Omental fat pad (tissue), 4 donors: ENCODE measurements around the gene SPATA33. TPM values are rescaled to one million over a fixed set of nuclear protein-coding genes. Genes with fewer than 3 reads are reported as not detected.
A peak's percentile ranks its signal among the peaks of the same experiment; 100 is the strongest.

ENCODE experiments used
- ATAC-seq: fragments of 150-250 bp; one replicate; pipeline ENCODE4 v1.9.1; 2016; ENCODE audit warnings: mild to moderate bottlenecking, moderate library complexity; ENCODE audit not compliant: low FRiP score
- DNase-seq: peaks from one replicate; pipeline ENCODE4 v3.0.0-alpha.2; 2019; ENCODE audit warnings: low spot score
- total RNA-seq, 4 donors: library from RNA; depleted of rRNA; stranded (reverse); fragments of >200 nt; gene quantifications; one replicate each; pipeline ENCODE4 v1.1.0, GENCODE V29; 2016
- TF ChIP-seq, protein P1 (sequence below), 3 donors: fragments of 450-650 bp; IDR thresholded peaks; one replicate each; pipeline ENCODE4 v1.5.1; 2016 to 2017; ENCODE audit warnings: antibody characterized with exemption in 3 of 3, mild to moderate bottlenecking in 3 of 3, moderate library complexity in 2 of 3

Gene SPATA33
- total RNA-seq, 4 donors from 2014 or later: 1.8 to 7.1 (median 4.3) TPM

DNA sequence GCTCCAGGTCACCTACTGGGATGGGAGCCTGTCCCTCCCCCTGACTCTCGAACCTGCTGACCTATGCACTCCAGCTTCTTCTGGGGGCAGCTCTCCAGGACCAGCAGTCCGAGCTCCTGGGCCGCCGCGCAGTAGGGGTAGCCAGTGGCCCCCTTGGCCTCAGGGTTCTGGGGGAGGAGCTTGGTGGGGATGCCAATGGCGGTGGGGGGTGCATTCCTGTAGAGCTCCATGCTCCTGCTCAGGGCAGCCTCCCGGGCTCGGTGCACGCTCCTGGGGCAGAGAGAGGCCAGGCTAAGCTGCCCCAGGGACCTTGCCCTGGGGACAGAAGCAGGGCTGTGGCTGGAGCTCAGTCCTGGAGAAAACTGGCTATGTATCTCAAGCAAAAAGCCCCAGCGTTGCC is 51.5 kb downstream of the SPATA33 start:
- ATAC-seq: no peak
- DNase-seq: no peak
- TF ChIP-seq, protein P1, sequence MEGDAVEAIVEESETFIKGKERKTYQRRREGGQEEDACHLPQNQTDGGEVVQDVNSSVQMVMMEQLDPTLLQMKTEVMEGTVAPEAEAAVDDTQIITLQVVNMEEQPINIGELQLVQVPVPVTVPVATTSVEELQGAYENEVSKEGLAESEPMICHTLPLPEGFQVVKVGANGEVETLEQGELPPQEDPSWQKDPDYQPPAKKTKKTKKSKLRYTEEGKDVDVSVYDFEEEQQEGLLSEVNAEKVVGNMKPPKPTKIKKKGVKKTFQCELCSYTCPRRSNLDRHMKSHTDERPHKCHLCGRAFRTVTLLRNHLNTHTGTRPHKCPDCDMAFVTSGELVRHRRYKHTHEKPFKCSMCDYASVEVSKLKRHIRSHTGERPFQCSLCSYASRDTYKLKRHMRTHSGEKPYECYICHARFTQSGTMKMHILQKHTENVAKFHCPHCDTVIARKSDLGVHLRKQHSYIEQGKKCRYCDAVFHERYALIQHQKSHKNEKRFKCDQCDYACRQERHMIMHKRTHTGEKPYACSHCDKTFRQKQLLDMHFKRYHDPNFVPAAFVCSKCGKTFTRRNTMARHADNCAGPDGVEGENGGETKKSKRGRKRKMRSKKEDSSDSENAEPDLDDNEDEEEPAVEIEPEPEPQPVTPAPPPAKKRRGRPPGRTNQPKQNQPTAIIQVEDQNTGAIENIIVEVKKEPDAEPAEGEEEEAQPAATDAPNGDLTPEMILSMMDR (IDR thresholded peaks at IDR 0.05): no peak

DNA sequence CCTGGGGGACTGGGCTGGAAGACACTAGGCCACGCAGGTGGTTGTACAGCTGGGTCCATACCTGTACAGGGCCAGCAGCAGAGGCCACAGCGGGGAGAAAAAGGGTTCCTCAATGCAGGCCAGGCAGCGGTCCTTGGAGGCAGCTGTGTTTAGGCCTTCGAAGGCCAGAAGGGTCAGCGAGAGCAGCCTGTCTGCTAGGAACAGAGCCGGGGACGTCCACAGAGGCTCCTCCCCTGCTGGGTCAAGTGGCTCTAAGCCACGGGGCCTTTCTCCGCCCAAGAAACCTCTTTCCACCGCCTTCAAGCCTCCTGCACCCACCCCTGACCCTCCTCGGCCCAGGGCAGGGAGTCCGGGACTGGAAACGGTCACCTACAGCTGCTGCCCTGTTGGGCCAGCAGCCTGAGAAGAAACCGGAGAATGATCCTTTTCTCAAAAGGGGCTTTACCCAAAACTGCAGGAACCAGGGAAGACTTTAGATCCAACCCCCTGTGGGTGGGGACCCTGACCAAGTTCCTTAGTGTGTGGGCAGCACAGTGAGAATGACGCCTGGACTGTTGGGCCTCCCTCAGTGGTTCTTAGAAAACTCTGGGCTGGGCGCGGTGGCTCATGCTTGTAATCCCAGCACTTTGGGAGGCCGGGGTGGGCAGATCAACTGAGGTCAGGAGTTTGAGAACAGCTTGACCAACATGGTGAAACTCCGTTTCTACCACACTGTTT is 52.2 kb downstream of the SPATA33 start:
- ATAC-seq: no peak
- TF ChIP-seq, protein P1 (IDR thresholded peaks at IDR 0.05): no peak
- no peak for DNase-seq

DNA sequence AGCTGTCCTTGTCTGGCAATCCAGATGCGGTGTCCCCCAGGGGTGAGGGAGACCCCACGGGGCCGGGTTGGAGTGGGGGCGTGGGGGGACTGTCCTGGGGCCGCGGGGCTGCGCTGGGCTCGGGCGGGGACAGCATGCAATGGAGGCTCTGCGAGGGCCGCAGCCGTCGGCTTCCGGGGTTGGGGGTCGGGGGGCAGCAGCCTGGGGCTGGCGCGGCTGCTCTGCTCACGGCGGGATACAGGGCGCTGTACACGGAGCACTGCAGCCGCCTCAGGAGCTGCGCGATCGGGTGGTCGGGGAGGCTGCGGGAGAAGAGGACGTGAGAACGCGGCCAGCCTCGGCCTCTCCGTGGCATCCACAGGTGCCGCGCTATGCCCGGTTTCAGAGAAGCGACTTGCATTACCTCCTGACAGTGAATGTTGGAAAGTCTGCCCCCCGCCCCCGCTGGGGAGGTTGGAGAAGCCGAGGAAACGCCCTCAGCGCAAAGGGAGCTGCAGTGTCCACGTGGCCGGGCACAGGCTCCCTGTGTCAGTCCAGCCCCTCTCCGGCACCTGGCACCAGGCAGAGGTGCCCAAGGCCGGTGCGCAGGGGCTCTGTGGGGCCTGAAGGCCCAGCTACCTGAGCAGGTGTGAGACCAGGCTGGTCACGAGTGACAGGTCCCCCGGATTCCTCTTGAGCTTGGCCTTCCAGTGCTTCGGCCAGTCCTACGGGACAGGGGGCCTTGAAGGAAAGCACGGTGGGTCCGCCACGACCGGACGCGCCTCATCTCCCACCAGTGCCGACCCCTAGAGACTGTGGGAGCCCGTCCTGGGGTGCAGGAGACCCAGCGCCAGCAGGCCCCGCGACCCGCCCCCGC is 53.3 kb downstream of the SPATA33 start:
- TF ChIP-seq, protein P1 (IDR thresholded peaks at IDR 0.05): no peak
- no peak for ATAC-seq
- DNase-seq: no peak

DNA sequence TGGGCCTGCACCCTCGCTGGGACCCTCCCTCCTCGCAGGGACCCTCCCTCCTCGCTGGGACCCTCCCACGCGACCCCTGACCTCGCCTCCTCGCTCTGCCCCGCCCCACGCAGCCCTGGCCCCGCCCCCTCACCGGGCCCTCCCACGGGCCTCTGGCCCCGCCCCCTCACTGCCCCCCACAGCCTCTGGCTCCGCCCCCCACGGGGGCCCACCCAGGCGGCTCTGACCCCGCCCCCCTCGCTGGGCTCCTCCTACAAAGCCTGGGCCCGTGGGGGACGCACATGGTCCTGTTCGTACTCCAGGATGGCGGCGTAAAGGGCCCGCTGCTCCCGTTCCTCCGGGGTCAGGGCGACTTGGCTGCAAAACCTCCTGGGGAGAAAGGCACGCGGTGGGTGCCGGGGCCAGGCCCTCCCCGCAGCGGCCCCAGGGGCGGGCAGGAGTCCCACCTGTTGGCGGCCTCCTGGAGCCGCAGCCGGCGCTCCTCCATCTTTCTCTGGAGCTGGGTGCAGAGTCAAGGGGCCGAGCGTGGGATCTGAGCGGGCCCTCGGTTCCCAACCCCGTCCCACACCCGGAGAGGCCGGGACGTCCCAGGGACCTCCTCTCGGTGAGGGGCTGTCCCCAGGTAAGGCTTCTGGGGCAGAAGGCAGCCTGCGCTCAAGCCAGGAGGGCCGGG is 54.1 kb downstream of the SPATA33 start:
- DNase-seq (no peak), ATAC-seq (peak; percentile 45)
- TF ChIP-seq, protein P1 (IDR thresholded peaks at IDR 0.05): no peak

DNA sequence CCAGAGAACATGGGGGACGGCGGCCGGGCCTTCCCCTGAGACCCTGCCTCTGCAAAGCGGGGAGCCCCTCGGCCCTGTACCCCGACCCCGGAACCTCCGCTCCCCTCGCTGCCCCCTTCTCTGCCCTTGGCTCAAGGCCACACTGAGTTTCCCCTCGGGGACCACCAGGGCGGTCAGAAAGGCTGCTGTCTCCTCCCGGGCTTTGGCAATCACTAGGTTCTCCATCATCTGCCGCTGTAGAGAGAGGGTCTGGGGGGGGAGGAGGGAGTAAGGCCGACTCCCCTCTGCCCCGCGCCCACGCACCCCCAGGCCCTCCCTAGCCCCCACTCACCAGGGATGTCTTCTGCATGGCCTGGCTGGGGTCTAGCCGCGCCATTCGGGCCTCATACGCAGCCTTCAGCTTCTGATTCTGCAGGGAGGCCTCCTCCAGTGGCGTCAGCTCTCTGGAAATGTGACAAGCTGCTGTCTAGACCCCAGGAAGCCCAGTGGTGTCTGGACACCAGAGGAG is 54.7 kb downstream of the SPATA33 start:
- DNase-seq: no peak
- TF ChIP-seq, protein P1 (IDR thresholded peaks at IDR 0.05): no peak
- ATAC-seq: no peak

DNA sequence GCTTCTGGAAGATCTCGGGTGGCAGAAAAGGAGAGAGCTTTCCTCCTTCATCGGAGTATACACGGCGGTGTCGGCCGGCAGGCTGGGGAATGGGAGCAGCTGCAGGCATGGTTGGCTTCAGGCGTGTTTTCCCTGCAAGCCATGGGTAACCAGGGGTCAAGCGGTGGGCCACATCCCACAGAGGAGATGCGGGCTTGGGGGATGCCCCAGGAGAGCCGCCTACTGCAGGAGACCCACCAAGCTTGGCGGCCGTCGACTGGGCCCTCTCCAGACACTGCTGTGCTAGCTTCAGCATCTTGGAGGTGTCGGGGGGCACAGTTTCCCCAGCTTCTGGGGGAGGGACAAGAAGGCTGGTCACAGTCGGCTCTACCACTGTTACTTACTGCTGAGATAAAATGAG is 58.9 kb downstream of the SPATA33 start:
- DNase-seq (no peak), ATAC-seq (no peak)
- TF ChIP-seq, protein P1 (IDR thresholded peaks at IDR 0.05): no peak
